ENCODE results near the gene GALNT14.

GALNT14 gene

GRCh38 chr2:30997979-30998378 lies 140.3 kb downstream of the GALNT14 start:
- no peaks in the 10 kb centered on the region for H3K36me3 ChIP-seq (ENCODE audit: control insufficient read depth, insufficient read depth, low read length)
- H3K4me1 ChIP-seq (ENCODE audit: control insufficient read depth, insufficient read depth, low read length): no peaks in the 10 kb centered on the region
- no CpG with 5 or more reads among the region's 5 CpGs for WGBS (ENCODE audit: insufficient coverage, insufficient read length)
- no peak overlapping the region for H3K4me3 ChIP-seq (ENCODE audit: low read length)
- no peak for DNase-seq (ENCODE audit: low read depth, low spot score)
- H3K9me3 ChIP-seq (ENCODE audit: control insufficient read depth, insufficient read depth, low read length): no peaks in the 10 kb centered on the region
- no peaks in the 10 kb centered on the region for H3K27me3 ChIP-seq (ENCODE audit: control insufficient read depth, insufficient read depth, low read length)
- H3K27ac ChIP-seq (ENCODE audit: low read length): no peak overlapping the region

GRCh38 chr2:30994227-30995056 lies 143.8 kb downstream of the GALNT14 start:
- H3K27ac ChIP-seq (ENCODE audit: low read length): no peak overlapping the region
- H3K27me3 ChIP-seq (ENCODE audit: control insufficient read depth, insufficient read depth, low read length): no peaks in the 10 kb centered on the region
- H3K36me3 ChIP-seq (ENCODE audit: control insufficient read depth, insufficient read depth, low read length): no peaks in the 10 kb centered on the region
- H3K4me3 ChIP-seq (ENCODE audit: low read length): no peak overlapping the region
- H3K9me3 ChIP-seq (ENCODE audit: control insufficient read depth, insufficient read depth, low read length): no peaks in the 10 kb centered on the region
- WGBS (ENCODE audit: insufficient coverage, insufficient read length): no CpG with 5 or more reads among the region's 11 CpGs
- DNase-seq (ENCODE audit: low read depth, low spot score): no peak
- no peaks in the 10 kb centered on the region for H3K4me1 ChIP-seq (ENCODE audit: control insufficient read depth, insufficient read depth, low read length)

GRCh38 chr2:30992781-30993180 lies 145.5 kb downstream of the GALNT14 start:
- H3K4me3 ChIP-seq (ENCODE audit: low read length): no peak overlapping the region
- no peak for DNase-seq (ENCODE audit: low read depth, low spot score)
- no peaks in the 10 kb centered on the region for H3K9me3 ChIP-seq (ENCODE audit: control insufficient read depth, insufficient read depth, low read length)
- no peaks in the 10 kb centered on the region for H3K4me1 ChIP-seq (ENCODE audit: control insufficient read depth, insufficient read depth, low read length)
- no peak overlapping the region for H3K27ac ChIP-seq (ENCODE audit: low read length)
- no peaks in the 10 kb centered on the region for H3K27me3 ChIP-seq (ENCODE audit: control insufficient read depth, insufficient read depth, low read length)
- H3K36me3 ChIP-seq (ENCODE audit: control insufficient read depth, insufficient read depth, low read length): no peaks in the 10 kb centered on the region
- WGBS (ENCODE audit: insufficient coverage, insufficient read length): no CpG with 5 or more reads among the region's 18 CpGs

GRCh38 chr2:30990671-30991070 lies 147.6 kb downstream of the GALNT14 start:
- no peaks in the 10 kb centered on the region for H3K27me3 ChIP-seq (ENCODE audit: control insufficient read depth, insufficient read depth, low read length)
- H3K4me1 ChIP-seq (ENCODE audit: control insufficient read depth, insufficient read depth, low read length): no peaks in the 10 kb centered on the region
- no peak overlapping the region for H3K27ac ChIP-seq (ENCODE audit: low read length)
- WGBS (ENCODE audit: insufficient coverage, insufficient read length): no CpG with 5 or more reads among the region's 4 CpGs
- no peaks in the 10 kb centered on the region for H3K36me3 ChIP-seq (ENCODE audit: control insufficient read depth, insufficient read depth, low read length)
- H3K9me3 ChIP-seq (ENCODE audit: control insufficient read depth, insufficient read depth, low read length): no peaks in the 10 kb centered on the region
- no peak for DNase-seq (ENCODE audit: low read depth, low spot score)
- H3K4me3 ChIP-seq (ENCODE audit: low read length): no peak overlapping the region

- WGBS (ENCODE audit: insufficient coverage, insufficient read length): no CpG with 5 or more reads among the region's 2 CpGs
- no peaks in the 10 kb centered on the region for H3K27me3 ChIP-seq (ENCODE audit: control insufficient read depth, insufficient read depth, low read length)
- no peaks in the 10 kb centered on the region for H3K4me1 ChIP-seq (ENCODE audit: control insufficient read depth, insufficient read depth, low read length)
- no peak overlapping the region for H3K27ac ChIP-seq (ENCODE audit: low read length)
- H3K36me3 ChIP-seq (ENCODE audit: control insufficient read depth, insufficient read depth, low read length): no peaks in the 10 kb centered on the region
- DNase-seq (ENCODE audit: low read depth, low spot score): no peak
- no peaks in the 10 kb centered on the region for H3K9me3 ChIP-seq (ENCODE audit: control insufficient read depth, insufficient read depth, low read length)
- H3K4me3 ChIP-seq (ENCODE audit: low read length): no peak overlapping the region
Measured at GRCh38 chr2:30990176-30990575, 148.1 kb downstream of the GALNT14 start.

- DNase-seq (ENCODE audit: low read depth, low spot score): no peak
- no peaks in the 10 kb centered on the region for H3K4me1 ChIP-seq (ENCODE audit: control insufficient read depth, insufficient read depth, low read length)
- H3K4me3 ChIP-seq (ENCODE audit: low read length): no peak overlapping the region
- no peaks in the 10 kb centered on the region for H3K36me3 ChIP-seq (ENCODE audit: control insufficient read depth, insufficient read depth, low read length)
- H3K27ac ChIP-seq (ENCODE audit: low read length): no peak overlapping the region
- H3K27me3 ChIP-seq (ENCODE audit: control insufficient read depth, insufficient read depth, low read length): no peaks in the 10 kb centered on the region
- WGBS (ENCODE audit: insufficient coverage, insufficient read length): no CpG with 5 or more reads among the region's 1 CpG
- no peaks in the 10 kb centered on the region for H3K9me3 ChIP-seq (ENCODE audit: control insufficient read depth, insufficient read depth, low read length)
Measured at GRCh38 chr2:30989746-30990145, 148.5 kb downstream of the GALNT14 start.

GRCh38 chr2:30987566-30987965 lies 150.7 kb downstream of the GALNT14 start:
- H3K4me3 ChIP-seq (ENCODE audit: low read length): no peak overlapping the region

GRCh38 chr2:30986231-30986580 lies 152.0 kb downstream of the GALNT14 start:
- Histone ChIP-seq H3K36me3 (ENCODE audit: control insufficient read depth, insufficient read depth, low read length) (no peaks in the 10 kb centered on the region), H3K9me3 (ENCODE audit: control insufficient read depth, insufficient read depth, low read length) (no peaks in the 10 kb centered on the region), H3K4me1 (ENCODE audit: control insufficient read depth, insufficient read depth, low read length) (no peaks in the 10 kb centered on the region), H3K27ac (ENCODE audit: low read length) (no peak overlapping the region), H3K27me3 (ENCODE audit: control insufficient read depth, insufficient read depth, low read length) (no peaks in the 10 kb centered on the region), H3K4me3 (ENCODE audit: low read length) (no peak overlapping the region)
- WGBS (ENCODE audit: insufficient coverage, insufficient read length): no CpG with 5 or more reads among the region's 5 CpGs
- no peak for DNase-seq (ENCODE audit: low read depth, low spot score)

More at GRCh38 chr2:30987566-30987965, 150.7 kb downstream of the GALNT14 start:
- Histone ChIP-seq H3K27ac (ENCODE audit: low read length) (no peak overlapping the region), H3K36me3 (ENCODE audit: control insufficient read depth, insufficient read depth, low read length) (no peaks in the 10 kb centered on the region), H3K4me1 (ENCODE audit: control insufficient read depth, insufficient read depth, low read length) (no peaks in the 10 kb centered on the region), H3K9me3 (ENCODE audit: control insufficient read depth, insufficient read depth, low read length) (no peaks in the 10 kb centered on the region), H3K27me3 (ENCODE audit: control insufficient read depth, insufficient read depth, low read length) (no peaks in the 10 kb centered on the region)
- WGBS (ENCODE audit: insufficient coverage, insufficient read length): no CpG with 5 or more reads among the region's 6 CpGs
- no peak for DNase-seq (ENCODE audit: low read depth, low spot score)

GRCh38 chr2:30985493-30986230 lies 152.6 kb downstream of the GALNT14 start:
- no CpG with 5 or more reads among the region's 9 CpGs for WGBS (ENCODE audit: insufficient coverage, insufficient read length)
- Histone ChIP-seq H3K4me3 (ENCODE audit: low read length) (no peak overlapping the region), H3K4me1 (ENCODE audit: control insufficient read depth, insufficient read depth, low read length) (no peaks in the 10 kb centered on the region), H3K9me3 (ENCODE audit: control insufficient read depth, insufficient read depth, low read length) (no peaks in the 10 kb centered on the region), H3K27ac (ENCODE audit: low read length) (no peak overlapping the region), H3K27me3 (ENCODE audit: control insufficient read depth, insufficient read depth, low read length) (no peaks in the 10 kb centered on the region), H3K36me3 (ENCODE audit: control insufficient read depth, insufficient read depth, low read length) (no peaks in the 10 kb centered on the region)
- no peak for DNase-seq (ENCODE audit: low read depth, low spot score)

GRCh38 chr2:30984148-30984547 lies 154.1 kb downstream of the GALNT14 start:
- WGBS (ENCODE audit: insufficient coverage, insufficient read length): no CpG with 5 or more reads among the region's 2 CpGs
- Histone ChIP-seq H3K9me3 (ENCODE audit: control insufficient read depth, insufficient read depth, low read length) (no peaks in the 10 kb centered on the region), H3K4me3 (ENCODE audit: low read length) (no peak overlapping the region), H3K4me1 (ENCODE audit: control insufficient read depth, insufficient read depth, low read length) (no peaks in the 10 kb centered on the region), H3K27me3 (ENCODE audit: control insufficient read depth, insufficient read depth, low read length) (no peaks in the 10 kb centered on the region), H3K27ac (ENCODE audit: low read length) (no peak overlapping the region), H3K36me3 (ENCODE audit: control insufficient read depth, insufficient read depth, low read length) (no peaks in the 10 kb centered on the region)
- DNase-seq (ENCODE audit: low read depth, low spot score): no peak

All from iPS DF 6.9 (cell line).